Measurements from ENCODE around the gene KPNA2. TPM values are rescaled to one million over a fixed set of nuclear protein-coding genes. Genes with fewer than 3 reads are reported as not detected.

The KPNA2 gene
- total and polyA plus RNA-seq, 2 of the 13 experiments (the other 11 are each of a cell fraction or from before 2014, with no cell fraction given), result 111 to 305 TPM

DNA sequence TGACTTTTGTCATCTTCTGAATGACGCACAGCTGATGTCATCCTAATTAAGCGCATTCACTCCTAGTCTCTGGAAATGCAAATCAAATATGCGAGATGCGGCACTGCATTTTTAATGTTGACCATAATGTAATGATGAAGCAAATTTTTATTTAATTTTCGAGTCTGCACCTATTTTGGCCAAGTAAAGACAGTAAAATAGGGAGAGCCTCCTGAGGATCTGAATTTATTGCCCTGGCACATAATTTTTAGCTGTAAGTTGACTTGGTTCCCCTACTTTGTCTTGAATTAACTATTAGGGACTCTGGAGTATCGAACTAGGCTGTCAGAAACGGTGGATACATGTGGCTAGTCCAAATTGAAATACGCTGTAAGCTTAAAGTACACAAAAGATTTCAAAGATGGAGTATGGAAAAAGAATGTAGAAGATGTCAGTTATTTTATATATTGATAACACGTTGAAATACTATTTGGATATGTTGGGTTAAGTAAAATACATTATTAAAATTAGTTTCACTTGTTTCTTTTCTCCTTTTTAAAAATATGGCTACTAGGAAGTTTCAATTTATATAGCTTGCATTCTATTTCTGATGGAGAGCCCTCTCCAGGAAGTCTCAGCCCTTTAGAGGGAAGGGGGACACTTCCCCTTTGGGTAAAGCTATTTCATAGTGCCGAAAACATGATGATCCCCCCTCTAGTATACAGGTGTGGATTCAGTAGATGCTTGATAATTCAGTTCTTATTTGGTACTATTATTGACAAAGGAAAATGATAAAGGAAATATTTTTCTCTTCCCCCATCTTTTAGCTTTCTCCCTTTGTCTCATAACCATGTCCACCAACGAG lies 991 bp downstream of the KPNA2 start (continued):
- peak; percentile 68 for TF ChIP-seq CREB1 (IDR thresholded peaks at IDR 0.05)
- no peak for TF ChIP-seq CREB1 (CRISPR knock-in tag; IDR thresholded peaks at IDR 0.05)
- TF ChIP-seq KLF9 (CRISPR knock-in tag; IDR thresholded peaks at IDR 0.05; ENCODE audit: low read depth), result no peak
- TF ChIP-seq ZNF720 (CRISPR knock-in tag; IDR thresholded peaks at IDR 0.05), result no peak
- TF ChIP-seq, protein P1, sequence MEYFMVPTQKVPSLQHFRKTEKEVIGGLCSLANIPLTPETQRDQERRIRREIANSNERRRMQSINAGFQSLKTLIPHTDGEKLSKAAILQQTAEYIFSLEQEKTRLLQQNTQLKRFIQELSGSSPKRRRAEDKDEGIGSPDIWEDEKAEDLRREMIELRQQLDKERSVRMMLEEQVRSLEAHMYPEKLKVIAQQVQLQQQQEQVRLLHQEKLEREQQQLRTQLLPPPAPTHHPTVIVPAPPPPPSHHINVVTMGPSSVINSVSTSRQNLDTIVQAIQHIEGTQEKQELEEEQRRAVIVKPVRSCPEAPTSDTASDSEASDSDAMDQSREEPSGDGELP (IDR thresholded peaks at IDR 0.05; ENCODE audit: borderline replicate concordance, low read depth), result peak; percentile 51; the same call in 1 of the 2 replicates
- TF ChIP-seq NFYC (CRISPR knock-in tag; IDR thresholded peaks at IDR 0.05), result no peak
- TF ChIP-seq, protein P2, sequence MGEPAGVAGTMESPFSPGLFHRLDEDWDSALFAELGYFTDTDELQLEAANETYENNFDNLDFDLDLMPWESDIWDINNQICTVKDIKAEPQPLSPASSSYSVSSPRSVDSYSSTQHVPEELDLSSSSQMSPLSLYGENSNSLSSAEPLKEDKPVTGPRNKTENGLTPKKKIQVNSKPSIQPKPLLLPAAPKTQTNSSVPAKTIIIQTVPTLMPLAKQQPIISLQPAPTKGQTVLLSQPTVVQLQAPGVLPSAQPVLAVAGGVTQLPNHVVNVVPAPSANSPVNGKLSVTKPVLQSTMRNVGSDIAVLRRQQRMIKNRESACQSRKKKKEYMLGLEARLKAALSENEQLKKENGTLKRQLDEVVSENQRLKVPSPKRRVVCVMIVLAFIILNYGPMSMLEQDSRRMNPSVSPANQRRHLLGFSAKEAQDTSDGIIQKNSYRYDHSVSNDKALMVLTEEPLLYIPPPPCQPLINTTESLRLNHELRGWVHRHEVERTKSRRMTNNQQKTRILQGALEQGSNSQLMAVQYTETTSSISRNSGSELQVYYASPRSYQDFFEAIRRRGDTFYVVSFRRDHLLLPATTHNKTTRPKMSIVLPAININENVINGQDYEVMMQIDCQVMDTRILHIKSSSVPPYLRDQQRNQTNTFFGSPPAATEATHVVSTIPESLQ (CRISPR knock-in tag; conservative IDR thresholded peaks at IDR 0.05), result no peak
- peak; percentile 1; the same call in 1 of the 2 replicates for TF ChIP-seq ZNF556 (CRISPR knock-in tag; IDR thresholded peaks at IDR 0.05; ENCODE audit: borderline replicate concordance)
- TF ChIP-seq, protein P3, sequence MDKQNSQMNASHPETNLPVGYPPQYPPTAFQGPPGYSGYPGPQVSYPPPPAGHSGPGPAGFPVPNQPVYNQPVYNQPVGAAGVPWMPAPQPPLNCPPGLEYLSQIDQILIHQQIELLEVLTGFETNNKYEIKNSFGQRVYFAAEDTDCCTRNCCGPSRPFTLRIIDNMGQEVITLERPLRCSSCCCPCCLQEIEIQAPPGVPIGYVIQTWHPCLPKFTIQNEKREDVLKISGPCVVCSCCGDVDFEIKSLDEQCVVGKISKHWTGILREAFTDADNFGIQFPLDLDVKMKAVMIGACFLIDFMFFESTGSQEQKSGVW (CRISPR knock-in tag; IDR thresholded peaks at IDR 0.05; ENCODE audit: borderline replicate concordance), result 0 out of 2 replicates have a peak, but pooled peaks have one; percentile 43
- no peak for TF ChIP-seq AKAP8 (CRISPR knock-in tag; IDR thresholded peaks at IDR 0.05)
- TF ChIP-seq, protein P4, sequence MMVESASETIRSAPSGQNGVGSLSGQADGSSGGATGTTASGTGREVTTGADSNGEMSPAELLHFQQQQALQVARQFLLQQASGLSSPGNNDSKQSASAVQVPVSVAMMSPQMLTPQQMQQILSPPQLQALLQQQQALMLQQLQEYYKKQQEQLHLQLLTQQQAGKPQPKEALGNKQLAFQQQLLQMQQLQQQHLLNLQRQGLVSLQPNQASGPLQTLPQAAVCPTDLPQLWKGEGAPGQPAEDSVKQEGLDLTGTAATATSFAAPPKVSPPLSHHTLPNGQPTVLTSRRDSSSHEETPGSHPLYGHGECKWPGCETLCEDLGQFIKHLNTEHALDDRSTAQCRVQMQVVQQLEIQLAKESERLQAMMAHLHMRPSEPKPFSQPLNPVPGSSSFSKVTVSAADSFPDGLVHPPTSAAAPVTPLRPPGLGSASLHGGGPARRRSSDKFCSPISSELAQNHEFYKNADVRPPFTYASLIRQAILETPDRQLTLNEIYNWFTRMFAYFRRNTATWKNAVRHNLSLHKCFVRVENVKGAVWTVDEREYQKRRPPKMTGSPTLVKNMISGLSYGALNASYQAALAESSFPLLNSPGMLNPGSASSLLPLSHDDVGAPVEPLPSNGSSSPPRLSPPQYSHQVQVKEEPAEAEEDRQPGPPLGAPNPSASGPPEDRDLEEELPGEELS (CRISPR knock-in tag; IDR thresholded peaks at IDR 0.05), result no peak

All from HepG2 (cell line).